ENCODE measurements around the gene ERG.

GRCh38 chr21:38380481-38381137 is 117.7 kb downstream of the ERG start:
- TF ChIP-seq POLR2A (IDR thresholded peaks at IDR 0.05) = no peak
- TF ChIP-seq CTCF (IDR thresholded peaks at IDR 0.05) = no peak
